Renal cortex interstitium (tissue), 11 donors: Measurements from ENCODE around the gene ASL. TPM values are rescaled to one million over a fixed set of nuclear protein-coding genes. Genes with fewer than 3 reads are reported as not detected.
"Not testable (repeated sequence)": the region's sequence is repeated elsewhere in the genome, so short reads cannot be mapped to it uniquely, and the experiment has no call there.

Source experiments
- DNase-seq, 11 donors: peaks; one replicate each; pipeline ENCODE4 v3.0.0-alpha.2; 2013; ENCODE audit warnings: low read depth in 9 of 11, low spot score in 4 of 11; ENCODE audit errors: extremely low read depth in 1 of 11
- polyA plus RNA-seq, 3 donors: library from polyadenylated mRNA; unstranded; fragments of 120-200 nt; gene quantifications; one replicate each; pipeline ENCODE4 v1.2.1, GENCODE V29; 2013; ENCODE audit not compliant: insufficient read length in 3 of 3

The ASL gene
- polyA plus RNA-seq, 3 donors = 29.6 to 44.1 (median 32.3) TPM

GRCh38 chr7:66105263-66105748 lies 29.7 kb downstream of the ASL start:
- DNase-seq = no peak

DNA sequence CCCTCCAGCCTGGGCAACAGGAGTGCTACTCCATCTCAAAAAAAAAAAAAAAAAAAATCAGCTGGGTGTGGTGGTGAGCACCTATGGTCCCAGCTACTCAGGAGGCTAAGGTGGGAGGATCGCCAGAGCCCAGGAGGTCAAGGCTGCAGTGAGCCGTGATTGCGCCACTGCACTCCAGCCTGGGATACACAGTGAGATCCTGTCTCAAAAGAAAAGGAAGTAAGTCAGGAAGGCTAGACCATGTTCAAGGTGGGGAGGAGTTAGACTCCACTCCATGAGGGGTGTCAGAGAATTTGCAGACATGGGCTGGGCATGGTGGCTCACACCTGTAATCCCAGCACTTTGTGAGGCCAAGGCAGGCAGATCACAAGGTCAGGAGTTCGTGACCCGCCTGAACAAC lies 32.8 kb downstream of the ASL start:
- DNase-seq = not testable (repeated sequence)

DNA sequence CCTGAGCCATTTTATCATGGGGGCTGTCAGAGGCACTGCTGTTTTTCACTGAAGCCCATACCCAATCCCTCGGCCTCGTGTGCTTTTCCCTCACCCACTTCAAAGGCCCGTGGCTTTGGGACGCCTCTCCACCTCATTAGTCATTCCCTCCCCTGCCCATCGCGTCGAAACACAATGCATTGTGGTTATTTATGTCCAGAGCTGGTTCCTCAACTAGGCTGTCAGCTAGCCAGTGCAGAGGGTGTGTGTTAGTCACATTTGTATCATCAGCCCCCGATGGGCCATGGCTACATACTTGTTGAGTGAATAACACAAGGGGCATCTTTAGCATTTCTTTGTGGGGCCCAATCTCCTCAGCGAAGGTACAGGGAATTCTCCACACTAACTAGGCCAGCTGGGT lies 35.2 kb downstream of the ASL start:
- no peak for DNase-seq

- DNase-seq = peak; percentile 52 to 72 (median 66)
Observed at GRCh38 chr7:66114743-66115649, 39.4 kb downstream of the ASL start, which contains the start of gene CRCP. TSS of gene CRCP (plus strand) at chr7:66114847. CDS start at chr7:66114963, 116 bp downstream.

DNA sequence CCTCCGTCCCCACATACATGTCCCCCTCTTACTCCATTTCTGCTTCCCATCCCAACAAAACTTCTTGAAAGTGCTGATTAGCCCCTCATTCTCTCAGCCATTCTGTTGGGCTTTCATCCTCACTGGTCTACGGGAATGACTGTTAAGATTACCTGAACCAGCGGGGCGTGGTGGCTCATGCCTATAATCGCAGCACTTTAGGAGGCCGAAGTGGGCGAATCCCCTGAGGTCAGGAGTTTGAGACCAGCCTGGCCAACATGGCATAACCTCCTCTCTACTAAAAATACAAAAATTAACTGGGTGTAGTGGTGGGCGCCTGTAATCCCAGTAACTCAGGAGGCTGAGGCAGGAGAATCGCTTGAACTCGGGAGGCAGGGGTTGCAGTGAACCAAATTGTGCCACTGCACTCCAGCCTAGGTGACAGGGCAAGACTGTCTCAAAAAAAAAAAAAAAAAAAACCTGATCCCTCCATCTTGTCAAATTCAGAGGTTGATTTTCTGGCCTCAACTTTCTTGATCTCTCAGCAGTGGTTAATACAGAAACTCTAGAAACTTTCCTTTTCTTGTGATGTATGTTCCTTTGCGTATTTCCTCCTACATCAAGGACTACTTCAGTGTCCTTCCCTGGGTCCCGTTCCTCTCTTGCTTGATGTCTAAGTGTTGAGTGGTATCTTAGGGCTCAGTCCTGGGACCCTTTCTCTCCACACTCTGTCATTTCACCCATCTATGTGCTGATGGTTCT lies 41.2 kb downstream of the ASL start:
- DNase-seq = not testable (repeated sequence)

DNA sequence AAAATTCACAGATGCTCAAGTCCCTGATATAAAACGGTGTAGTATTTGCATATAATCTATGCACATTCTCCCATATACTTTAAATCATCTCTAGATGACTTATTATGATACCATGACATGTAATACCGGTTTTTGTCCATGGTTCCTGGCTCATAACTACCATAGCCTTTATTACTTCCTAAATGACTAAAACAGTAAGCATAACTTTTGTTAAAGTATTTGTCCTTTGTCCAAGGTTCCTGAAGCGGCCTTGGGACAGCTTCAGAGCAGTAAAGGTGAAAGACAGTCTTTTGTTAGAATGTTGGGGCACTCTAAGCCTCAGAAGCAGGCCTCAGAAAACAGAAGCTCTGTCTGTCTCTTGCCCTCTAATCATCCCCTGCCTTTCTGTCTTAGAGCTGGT lies 43.0 kb downstream of the ASL start:
- DNase-seq = no peak

DNA sequence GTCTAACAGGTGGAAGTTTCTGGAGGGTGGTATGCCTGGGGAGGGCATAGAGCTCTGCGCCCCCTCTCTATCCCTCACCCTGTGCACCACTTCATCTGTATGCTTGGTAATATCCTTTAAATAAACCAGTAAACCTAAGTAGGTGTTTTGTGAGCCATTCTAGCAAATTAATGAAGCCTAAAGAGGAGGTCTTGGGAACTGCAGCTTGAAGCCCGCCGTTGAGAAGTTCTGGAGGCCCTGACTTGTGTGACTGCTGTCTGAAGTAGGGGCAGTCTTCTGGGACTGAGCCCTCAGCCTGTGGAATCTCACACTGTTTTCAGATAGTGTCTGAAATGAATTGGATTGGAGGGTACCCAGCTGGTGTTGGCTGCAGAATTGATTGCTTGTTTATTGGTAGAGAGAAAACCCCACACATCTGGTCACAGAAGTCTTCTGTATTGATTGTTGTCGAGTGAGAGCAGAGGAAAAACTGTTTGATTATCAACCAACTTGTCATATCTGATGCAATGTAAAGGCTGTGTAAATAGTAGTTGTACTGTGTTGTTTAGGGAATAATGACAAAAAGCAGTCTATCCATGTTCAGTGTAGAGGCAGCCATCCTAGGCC lies 43.7 kb downstream of the ASL start:
- DNase-seq = no peak

GRCh38 chr7:66123175-66123528 lies 47.5 kb downstream of the ASL start:
- DNase-seq = no peak

DNA sequence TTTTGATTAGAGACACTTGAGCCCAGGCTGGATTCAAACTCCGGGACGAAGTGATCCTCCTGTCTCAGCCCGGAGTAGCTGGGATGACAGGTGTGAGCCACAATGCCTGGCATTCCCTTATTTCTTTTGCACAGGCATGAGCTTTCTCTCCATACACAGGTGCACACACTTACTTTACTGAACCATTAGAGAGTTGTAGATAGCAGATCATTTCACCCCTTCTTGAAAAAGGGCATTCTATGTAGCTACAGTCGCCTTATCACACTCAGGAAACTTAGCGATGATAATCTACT lies 48.9 kb downstream of the ASL start:
- not testable (repeated sequence) for DNase-seq

- DNase-seq = no peak
Observed at GRCh38 chr7:66125052-66125694, 49.6 kb downstream of the ASL start.

GRCh38 chr7:66125781-66126352 lies 50.2 kb downstream of the ASL start:
- DNase-seq = not testable (repeated sequence)

- DNase-seq = not testable (repeated sequence)
Observed at GRCh38 chr7:66127172-66127571, 51.6 kb downstream of the ASL start.

- no peak for DNase-seq
Observed at GRCh38 chr7:66138994-66139752, 63.6 kb downstream of the ASL start.

- DNase-seq = peak in 7 of 11 donors; percentile 47 to 75 (median 61)
Observed at GRCh38 chr7:66140924-66141323, 65.3 kb downstream of the ASL start.

DNA sequence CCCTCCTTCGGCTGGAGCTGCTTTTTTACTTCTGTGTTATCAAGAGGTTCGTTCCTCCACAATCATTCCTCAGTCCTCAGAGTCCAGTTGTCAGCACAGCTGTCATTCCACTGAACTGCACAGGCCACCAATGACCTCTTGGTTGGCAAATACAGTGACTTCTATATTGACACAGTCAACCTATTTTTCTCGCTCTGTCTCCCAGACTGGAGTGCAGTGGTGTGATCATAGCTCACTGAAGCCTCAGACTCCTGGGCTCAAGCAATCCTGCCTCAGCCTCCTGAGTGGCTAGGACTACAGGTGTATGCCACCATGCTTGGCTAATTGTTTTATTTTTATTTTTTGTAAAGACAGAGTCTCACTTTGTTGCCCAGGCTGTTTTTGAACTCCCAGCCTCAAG lies 66.7 kb downstream of the ASL start:
- DNase-seq = no peak

DNA sequence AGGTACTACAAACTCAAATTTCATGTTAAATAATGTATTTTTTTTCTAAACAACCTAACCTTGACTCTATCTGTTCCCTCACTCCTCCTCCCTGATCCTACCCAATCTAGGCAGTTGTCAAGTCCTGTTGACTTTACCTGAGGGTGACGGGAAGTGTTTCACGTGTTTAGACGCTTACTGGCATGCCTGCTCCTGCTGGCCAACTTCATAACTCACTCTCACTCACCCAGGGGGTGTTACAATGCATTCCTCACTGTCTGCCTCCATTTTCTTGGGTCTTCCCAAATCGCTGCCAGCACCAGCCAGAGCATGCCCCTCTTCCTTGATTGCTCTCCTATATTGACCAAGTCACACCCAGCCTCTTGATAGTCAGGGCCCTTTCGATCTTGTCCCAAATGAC lies 67.4 kb downstream of the ASL start:
- no peak for DNase-seq
